Calu3 (cell line): ENCODE results near the gene TNFAIP2. TPM values are rescaled to one million over a fixed set of nuclear protein-coding genes. Genes with fewer than 3 reads are reported as not detected.

Source experiments
- BruUV-seq: library from RNA; stranded (reverse); fragments of 400-500 nt; replicated peaks from 2 replicates; lab custom pipeline; 2021; lab: Mats Ljungman, UMichigan
- CTCF ChIA-PET: fragments of 300-600 bp; sonication (Branson Sonifier 250); formaldehyde crosslinking; loops from one replicate; lab custom pipeline; 2022; ENCODE audit warnings: antibody characterized with exemption; lab: Charles Lee
- DNase-seq: peaks from one replicate; pipeline ENCODE4 v3.0.0; 2022
- H3K27ac Mint-ChIP-seq: one replicate; pipeline ENCODE4 v1.8.0; 2022; ENCODE audit warnings: mixed read lengths; ENCODE audit not compliant: unreplicated experiment
- H3K27me3 Mint-ChIP-seq: one replicate; pipeline ENCODE4 v1.8.0; 2022; ENCODE audit warnings: mixed read lengths; ENCODE audit not compliant: unreplicated experiment
- H3K36me3 Mint-ChIP-seq: one replicate; pipeline ENCODE4 v1.8.0; 2022; ENCODE audit warnings: mild to moderate bottlenecking, moderate library complexity, mixed read lengths; ENCODE audit not compliant: insufficient read depth, unreplicated experiment
- H3K4me1 Mint-ChIP-seq: one replicate; pipeline ENCODE4 v1.8.0; 2022; ENCODE audit warnings: mild to moderate bottlenecking, low read depth, mixed read lengths; ENCODE audit not compliant: unreplicated experiment
- H3K4me3 Mint-ChIP-seq: one replicate; pipeline ENCODE4 v1.8.0; 2022; ENCODE audit warnings: mild to moderate bottlenecking, low read depth, moderate library complexity, mixed read lengths; ENCODE audit not compliant: unreplicated experiment
- H3K9me3 Mint-ChIP-seq: one replicate; pipeline ENCODE4 v1.8.0; 2022; ENCODE audit warnings: low read depth, mixed read lengths; ENCODE audit not compliant: unreplicated experiment
- intact Hi-C: fragments of 100-400 bp; cut with micrococcal nuclease; formaldehyde crosslinking; loops from one replicate; pipeline ENCODE4 v1.10.0; 2022; ENCODE audit not compliant: unreplicated experiment
- total RNA-seq: library from RNA; stranded (reverse); gene quantifications from 2 replicates; pipeline ENCODE4 v1.2.3, GENCODE V29; 2022
- TF ChIP-seq, protein P1 (sequence below): fragments of 200-600 bp; IDR thresholded peaks from one replicate; pipeline ENCODE4 v1.8.0; 2022; ENCODE audit warnings: antibody characterized with exemption; ENCODE audit not compliant: unreplicated experiment

The TNFAIP2 gene
- total RNA-seq, 1 experiment from 2014 or later = 195 TPM

DNA sequence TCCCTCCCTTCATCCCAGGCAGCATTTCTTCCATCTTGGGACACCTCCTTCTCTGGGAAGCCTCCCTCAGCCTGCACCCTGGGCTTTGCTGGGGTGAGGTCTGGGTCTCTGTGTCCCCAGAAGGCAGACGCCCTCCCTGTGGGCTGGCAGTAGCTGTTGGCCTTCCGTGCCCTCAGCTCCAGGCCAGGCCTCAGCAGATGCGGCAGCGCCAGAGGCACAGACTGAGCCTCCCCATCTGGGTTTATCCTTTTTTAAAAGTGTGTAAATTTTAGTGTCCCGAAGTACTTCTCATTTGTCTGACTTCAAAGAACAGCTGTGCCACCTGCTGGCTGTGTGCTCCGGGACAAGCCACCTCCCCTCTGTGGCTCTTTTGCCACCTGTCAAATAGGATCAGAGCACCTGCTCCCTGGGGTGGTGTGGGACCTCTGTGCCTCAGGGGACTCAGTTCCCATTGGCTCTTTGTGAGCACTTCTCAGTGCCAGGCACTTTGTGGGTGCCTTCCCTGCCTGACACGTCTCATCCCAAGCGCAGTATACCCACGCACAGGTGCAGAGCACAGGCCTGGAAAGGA, 17.6 kb upstream of the TNFAIP2 start:
- H3K27me3 Mint-ChIP-seq = no peaks in the 10 kb centered on the region
- peaks cover 24% of the 10 kb centered on the region for H3K36me3 Mint-ChIP-seq
- CTCF ChIA-PET = interaction anchor here (0.6 to 3.2 kb wide), 19 partner anchors 7 to 411 kb away, joined by 3 to 36 read pairs (median 5); partner anchors contain the start of genes EIF5 and EXOC3L4
- peak overlapping the region; percentile 47 for H3K27ac Mint-ChIP-seq
- H3K4me3 Mint-ChIP-seq = no peak overlapping the region
- H3K4me1 Mint-ChIP-seq = peaks cover 25% of the 10 kb centered on the region
- DNase-seq = peak; percentile 57
- intact Hi-C loops = loop anchor here (1.0 kb wide), 2 partner anchors 80 to 187 kb away; no protein-coding TSS in a partner anchor
- TF ChIP-seq, protein P1, sequence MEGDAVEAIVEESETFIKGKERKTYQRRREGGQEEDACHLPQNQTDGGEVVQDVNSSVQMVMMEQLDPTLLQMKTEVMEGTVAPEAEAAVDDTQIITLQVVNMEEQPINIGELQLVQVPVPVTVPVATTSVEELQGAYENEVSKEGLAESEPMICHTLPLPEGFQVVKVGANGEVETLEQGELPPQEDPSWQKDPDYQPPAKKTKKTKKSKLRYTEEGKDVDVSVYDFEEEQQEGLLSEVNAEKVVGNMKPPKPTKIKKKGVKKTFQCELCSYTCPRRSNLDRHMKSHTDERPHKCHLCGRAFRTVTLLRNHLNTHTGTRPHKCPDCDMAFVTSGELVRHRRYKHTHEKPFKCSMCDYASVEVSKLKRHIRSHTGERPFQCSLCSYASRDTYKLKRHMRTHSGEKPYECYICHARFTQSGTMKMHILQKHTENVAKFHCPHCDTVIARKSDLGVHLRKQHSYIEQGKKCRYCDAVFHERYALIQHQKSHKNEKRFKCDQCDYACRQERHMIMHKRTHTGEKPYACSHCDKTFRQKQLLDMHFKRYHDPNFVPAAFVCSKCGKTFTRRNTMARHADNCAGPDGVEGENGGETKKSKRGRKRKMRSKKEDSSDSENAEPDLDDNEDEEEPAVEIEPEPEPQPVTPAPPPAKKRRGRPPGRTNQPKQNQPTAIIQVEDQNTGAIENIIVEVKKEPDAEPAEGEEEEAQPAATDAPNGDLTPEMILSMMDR = no peak
- no peaks in the 10 kb centered on the region for H3K9me3 Mint-ChIP-seq
- no TSS peak for BruUV-seq

- intact Hi-C loops = no loop called here
- H3K4me1 Mint-ChIP-seq = peaks cover 39% of the 10 kb centered on the region
- TF ChIP-seq, protein P1 = no peak
- no peaks in the 10 kb centered on the region for H3K27me3 Mint-ChIP-seq
- H3K4me3 Mint-ChIP-seq = no peak overlapping the region
- H3K9me3 Mint-ChIP-seq = no peaks in the 10 kb centered on the region
- H3K36me3 Mint-ChIP-seq = peaks cover 24% of the 10 kb centered on the region
- no peak overlapping the region for H3K27ac Mint-ChIP-seq
- DNase-seq = no peak
- no TSS peak for BruUV-seq
- CTCF ChIA-PET = interaction anchor here (1.4 to 3.2 kb wide), 3 partner anchors 9 to 184 kb away, joined by 4 to 27 read pairs (median 17); partner anchors contain the start of gene EXOC3L4
These were observed 15.8 kb upstream of the TNFAIP2 start for GRCh38 chr14:103107455-103107854.

- BruUV-seq = no TSS peak
- Mint-ChIP-seq H3K4me3 (no peak overlapping the region), H3K36me3 (peaks cover 24% of the 10 kb centered on the region), H3K9me3 (no peaks in the 10 kb centered on the region), H3K27ac (no peak overlapping the region), H3K27me3 (no peaks in the 10 kb centered on the region), H3K4me1 (peaks cover 46% of the 10 kb centered on the region)
- TF ChIP-seq, protein P1 = no peak
- CTCF ChIA-PET = no interaction called here
- intact Hi-C loops = no loop called here
- no peak for DNase-seq
These were observed 15.1 kb upstream of the TNFAIP2 start for GRCh38 chr14:103107941-103108748.

- Mint-ChIP-seq H3K4me3 (no peak overlapping the region), H3K27me3 (no peaks in the 10 kb centered on the region), H3K9me3 (no peaks in the 10 kb centered on the region), H3K4me1 (peaks cover 48% of the 10 kb centered on the region), H3K36me3 (peaks cover 19% of the 10 kb centered on the region), H3K27ac (no peak overlapping the region)
- TF ChIP-seq, protein P1 = no peak
- CTCF ChIA-PET = no interaction called here
- BruUV-seq = no TSS peak
- intact Hi-C loops = no loop called here
- no peak for DNase-seq
These were observed 14.5 kb upstream of the TNFAIP2 start for GRCh38 chr14:103108749-103109207.
